WTC11 (cell line): ENCODE results near the gene CA10.

ENCODE experiments used
- FOXP4 ChIP-seq: sonication (generic); formaldehyde crosslinking; IDR thresholded peaks from 2 replicates; pipeline ENCODE4 v1.8.0; 2022; ENCODE audit warnings: mild to moderate bottlenecking, missing genetic modification reagents
- ZNF396 ChIP-seq: fragments of 250-450 bp; sonication (Bioruptor Pico); IDR thresholded peaks from 2 replicates; pipeline ENCODE4 v1.8.0; 2021; ENCODE audit warnings: mild to moderate bottlenecking, moderate library complexity, borderline replicate concordance

GRCh38 chr17:51853857-51854256 lies 304.7 kb downstream of the CA10 start:
- no peak for TF ChIP-seq ZNF396
- no peak for TF ChIP-seq FOXP4 (CRISPR knock-in tag)
